HG02798 (cell line): ENCODE measurements around the gene OR52I1.

ENCODE experiments used
- ATAC-seq: cut with Tn5 transposase; IDR thresholded peaks from one replicate; pipeline ENCODE4 v1.9.1; 2021; ENCODE audit warnings: mild to moderate bottlenecking; ENCODE audit not compliant: unreplicated experiment, poor library complexity

OR52I1 gene, protein sequence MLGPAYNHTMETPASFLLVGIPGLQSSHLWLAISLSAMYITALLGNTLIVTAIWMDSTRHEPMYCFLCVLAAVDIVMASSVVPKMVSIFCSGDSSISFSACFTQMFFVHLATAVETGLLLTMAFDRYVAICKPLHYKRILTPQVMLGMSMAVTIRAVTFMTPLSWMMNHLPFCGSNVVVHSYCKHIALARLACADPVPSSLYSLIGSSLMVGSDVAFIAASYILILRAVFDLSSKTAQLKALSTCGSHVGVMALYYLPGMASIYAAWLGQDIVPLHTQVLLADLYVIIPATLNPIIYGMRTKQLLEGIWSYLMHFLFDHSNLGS

DNA sequence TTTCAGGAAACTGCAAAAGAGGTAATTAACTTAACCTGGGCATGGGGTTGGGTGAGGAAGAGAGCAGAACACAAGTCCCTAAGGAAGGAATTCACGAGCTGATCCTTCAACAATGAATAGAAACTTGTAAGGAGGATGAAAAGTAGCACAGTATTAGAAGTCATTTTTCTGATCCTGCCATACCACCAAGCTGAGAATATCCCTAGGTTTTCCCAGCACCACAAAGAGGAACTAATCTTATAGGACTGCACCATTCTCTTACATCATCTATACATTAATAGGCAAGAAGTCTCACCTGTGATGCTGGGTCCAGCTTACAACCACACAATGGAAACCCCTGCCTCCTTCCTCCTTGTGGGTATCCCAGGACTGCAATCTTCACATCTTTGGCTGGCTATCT lies at the start of gene OR52I1:
OR52I1 (plus strand) TSS at position 301 of the 400 bp plus-strand sequence; CDS start at position 301, 0 bp downstream.
- no peak for ATAC-seq

- no peak for ATAC-seq
Observed at GRCh38 chr11:4544891-4545290, 48.9 kb upstream of the OR52I1 start, which contains the start of gene OR52M1. TSS of gene OR52M1 (plus strand) at chr11:4545191. CDS start at chr11:4545191, 0 bp downstream.

DNA sequence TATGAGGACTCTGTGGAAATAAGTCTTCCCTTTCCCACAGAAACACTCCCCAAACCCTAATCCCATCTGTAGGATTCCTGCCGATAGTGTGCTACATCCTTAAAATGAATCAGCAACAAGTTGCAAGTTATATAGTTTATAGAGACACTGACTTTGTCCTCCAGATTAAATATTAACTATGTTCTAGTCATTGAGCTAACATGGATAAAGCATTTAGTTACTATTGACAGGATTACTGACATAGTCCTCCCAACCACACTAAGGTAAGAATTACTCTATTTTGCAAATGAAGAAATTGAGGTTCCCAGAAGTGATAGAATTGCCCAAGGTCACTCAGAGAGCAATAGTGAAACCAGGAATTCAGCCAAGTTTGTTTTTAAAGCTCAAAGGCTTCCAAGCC lies 47.0 kb upstream of the OR52I1 start:
- no peak for ATAC-seq

DNA sequence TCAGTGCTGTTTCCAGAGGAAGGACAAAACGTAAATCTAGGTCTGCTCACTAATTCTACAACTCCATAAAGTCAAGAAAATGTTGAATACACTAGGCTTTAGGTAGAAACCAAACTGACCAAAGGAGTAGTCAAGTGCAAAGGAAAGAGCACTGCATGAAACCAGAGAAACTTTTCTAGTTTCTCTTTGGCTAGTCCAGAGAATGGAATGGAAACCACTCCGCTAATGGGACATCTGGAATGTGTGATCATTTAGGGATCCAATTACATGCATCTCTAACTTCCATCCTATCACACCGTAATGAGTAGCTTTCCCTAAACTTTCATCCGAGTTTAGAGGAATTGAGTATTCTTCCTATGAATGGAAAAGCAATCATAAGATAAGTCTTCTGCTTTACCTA lies 46.4 kb upstream of the OR52I1 start:
- no peak for ATAC-seq

- no peak for ATAC-seq
Observed at GRCh38 chr11:4551346-4551979, 42.4 kb upstream of the OR52I1 start.

GRCh38 chr11:4559527-4560440 lies 34.1 kb upstream of the OR52I1 start:
- ATAC-seq, result no peak

GRCh38 chr11:4560467-4560866 lies 33.4 kb upstream of the OR52I1 start:
- no peak for ATAC-seq

DNA sequence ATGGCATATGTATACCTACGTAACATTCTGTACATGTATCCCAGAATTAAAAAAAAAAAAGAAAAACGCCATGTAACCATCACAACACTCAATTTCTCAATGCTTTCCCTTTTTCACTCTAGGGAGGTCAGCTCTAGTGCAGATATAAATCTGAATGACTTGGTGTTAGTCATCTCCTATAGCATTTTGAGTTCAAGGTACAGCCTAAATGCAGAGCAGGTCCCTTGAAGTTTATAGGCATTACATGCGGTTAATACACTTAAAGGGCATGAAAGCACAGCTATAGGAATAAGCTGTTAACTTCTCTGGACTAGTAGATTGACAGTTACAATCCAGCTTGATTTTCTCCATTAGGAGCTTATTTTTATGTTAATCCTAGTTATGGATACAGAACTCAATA lies 28.5 kb upstream of the OR52I1 start:
- no peak for ATAC-seq

DNA sequence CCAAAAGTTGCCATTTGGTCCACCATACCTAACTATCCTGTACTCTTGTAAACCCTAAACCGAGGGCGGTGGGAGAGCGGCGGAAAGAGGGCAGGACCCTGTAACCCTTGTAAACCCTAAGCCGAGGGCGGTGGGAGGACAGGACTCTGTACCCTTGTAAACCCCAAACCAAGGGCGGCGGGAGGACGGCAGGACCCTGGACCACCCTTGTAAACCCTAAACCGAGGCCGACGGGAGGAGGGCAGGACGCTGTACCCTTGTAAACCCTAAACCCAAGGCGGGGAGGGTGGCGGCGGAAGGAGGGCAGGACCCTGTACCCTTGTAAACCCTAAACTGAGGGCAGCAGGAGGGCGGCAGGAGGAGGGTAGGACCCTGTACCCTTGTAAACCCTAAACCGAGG lies 24.8 kb upstream of the OR52I1 start:
- ATAC-seq, result no peak

- ATAC-seq, result no peak
Observed at GRCh38 chr11:4576880-4577279, 17.0 kb upstream of the OR52I1 start.

DNA sequence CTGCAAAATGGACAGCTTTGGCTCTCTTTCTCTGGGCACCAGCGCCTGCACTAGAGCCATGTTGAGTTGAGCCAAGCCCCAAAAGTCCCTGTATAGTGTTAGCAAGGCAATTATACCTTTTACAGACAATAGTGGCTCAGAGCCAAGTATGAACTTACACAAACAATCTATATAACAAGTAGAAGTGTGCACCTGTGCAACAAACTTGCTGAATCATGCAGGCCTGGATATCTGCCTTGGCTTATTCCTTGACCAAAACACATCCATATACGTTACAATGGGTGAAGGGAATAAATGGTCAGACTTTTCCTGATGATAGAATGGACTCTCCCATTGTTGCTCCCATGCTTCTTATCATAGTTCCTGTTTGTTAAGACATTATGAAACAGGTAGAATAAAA lies 16.1 kb upstream of the OR52I1 start:
- ATAC-seq, result no peak

- no peak for ATAC-seq
Observed at GRCh38 chr11:4578624-4579023, 15.2 kb upstream of the OR52I1 start.

DNA sequence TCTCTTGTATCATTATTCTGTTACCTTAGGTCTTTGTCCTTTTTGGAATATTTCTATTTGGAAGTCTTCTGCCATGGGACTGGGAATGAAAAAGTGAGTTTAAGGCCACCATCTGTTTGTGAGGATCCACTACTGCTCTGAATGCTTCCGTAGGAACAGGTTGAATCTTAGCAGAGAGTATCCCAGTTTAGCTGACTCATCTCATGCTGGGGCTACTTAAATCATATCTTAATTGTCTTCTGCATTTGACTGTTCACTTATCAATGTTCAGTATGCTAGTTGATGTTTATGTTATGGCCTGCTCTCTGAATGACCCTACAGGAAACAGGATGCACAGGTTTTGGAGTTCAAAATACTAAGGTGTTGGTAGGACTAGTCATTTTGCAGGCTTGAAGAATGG lies 13.7 kb upstream of the OR52I1 start:
- no peak for ATAC-seq

- ATAC-seq, result no peak
Observed at GRCh38 chr11:4581443-4581842, 12.4 kb upstream of the OR52I1 start, which contains the start of gene OR52I2. TSS of gene OR52I2 (plus strand) at chr11:4581743.

DNA sequence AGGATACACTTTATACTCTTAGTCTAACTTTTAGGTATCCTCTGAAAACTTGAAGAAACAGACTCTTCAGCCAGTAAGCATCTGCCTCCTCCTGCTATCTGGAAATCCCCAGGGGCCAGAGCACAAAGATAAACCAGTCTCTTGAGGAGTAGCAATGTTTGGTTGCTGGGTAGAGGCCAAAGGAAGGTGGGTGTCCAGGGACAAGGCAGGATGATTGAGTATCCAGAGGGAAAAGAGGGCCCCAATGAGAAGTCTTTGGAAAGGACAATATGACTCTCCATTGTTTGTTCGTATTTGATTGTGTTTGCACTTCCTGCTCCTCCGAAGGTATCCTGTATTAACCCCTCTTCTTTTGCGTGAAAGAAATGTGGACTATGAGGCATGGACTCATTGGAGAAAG lies 4.8 kb upstream of the OR52I1 start:
- ATAC-seq, result no peak

DNA sequence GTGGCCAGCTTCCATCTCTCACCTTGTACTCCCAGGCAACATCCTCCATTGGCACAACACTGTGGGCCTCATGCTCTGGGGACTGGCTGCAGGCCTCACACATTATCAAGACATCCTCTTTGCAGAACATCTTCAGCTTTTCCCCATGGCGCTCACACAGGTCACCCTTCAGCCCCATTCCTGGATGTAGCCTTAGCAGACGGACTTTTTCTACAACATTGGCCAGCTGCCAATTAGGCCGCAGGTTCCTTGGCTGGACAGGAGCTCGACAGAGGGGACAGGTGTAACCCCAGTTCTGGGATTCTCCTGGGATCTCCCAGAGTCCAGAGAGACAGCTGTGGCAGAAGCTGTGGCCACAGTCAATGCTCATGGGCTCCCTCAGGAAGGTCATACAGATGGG lies 11.2 kb downstream of the OR52I1 start:
- ATAC-seq, result no peak

DNA sequence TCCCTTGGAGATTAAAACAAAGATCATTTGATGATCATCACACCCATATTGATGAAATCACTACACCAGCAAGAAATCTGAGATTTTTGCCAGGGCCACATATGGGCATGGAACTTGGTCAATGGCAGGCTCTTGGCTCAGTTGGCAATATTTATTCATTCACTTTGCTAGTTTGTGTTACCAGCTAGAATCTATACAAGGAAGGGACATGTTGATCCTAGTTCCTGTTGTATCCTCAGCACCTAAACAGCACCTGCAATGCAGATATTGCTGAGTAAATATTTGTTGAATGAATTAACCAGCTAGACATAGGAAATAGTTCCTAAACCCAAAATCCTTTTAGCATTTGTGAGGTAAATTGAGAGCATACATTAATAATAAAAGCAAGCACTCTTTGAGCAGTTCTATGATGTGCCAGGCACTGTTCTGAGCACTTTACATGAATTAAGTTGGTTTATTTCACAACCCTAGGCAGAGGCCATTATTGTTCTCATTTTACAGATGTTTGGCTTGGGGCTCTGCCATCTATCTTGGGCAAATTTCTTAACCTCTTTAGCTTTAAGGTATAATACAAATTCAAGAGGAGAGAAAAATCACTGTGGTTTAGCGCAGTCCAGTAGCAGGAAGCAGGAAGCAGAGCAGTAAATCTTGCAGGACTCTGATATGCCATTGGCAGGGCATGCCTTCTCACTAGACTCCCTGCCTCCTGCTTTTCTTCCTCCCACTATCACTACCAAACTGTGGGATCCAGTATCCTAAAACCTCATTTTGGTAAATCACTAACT lies 12.6 kb downstream of the OR52I1 start:
- no peak for ATAC-seq

DNA sequence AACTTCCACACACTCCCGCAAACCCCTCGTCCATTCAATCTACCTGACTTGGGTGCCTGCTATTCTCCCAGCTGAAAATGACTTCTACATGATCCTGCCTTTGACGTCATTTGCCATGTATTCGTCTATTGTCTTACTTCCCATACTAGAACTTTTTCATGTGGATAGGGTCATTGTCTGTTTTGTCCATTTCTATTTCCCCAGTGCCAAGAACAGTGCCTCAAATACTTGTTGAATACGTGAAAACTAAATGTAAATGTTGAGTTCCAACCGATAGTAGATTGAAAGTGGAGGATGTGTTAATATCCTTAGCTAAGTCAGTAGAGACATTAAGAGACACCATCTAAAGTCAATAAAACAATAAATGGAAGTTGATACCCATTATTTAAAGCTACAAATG lies 13.3 kb downstream of the OR52I1 start:
- ATAC-seq, result no peak

GRCh38 chr11:4607781-4608666 lies 14.2 kb downstream of the OR52I1 start, which contains the start of gene TRIM68:
TSS of gene TRIM68 (minus strand) at chr11:4608231. CDS start at chr11:4605504, 2,727 bp downstream.
- peak; percentile 100 for ATAC-seq
